Measurements from ENCODE around the gene BTBD9. TPM values are rescaled to one million over a fixed set of nuclear protein-coding genes. Genes with fewer than 3 reads are reported as not detected.
A peak's percentile ranks its signal among the peaks of the same experiment; 100 is the strongest.

BTBD9 gene
- total and polyA plus RNA-seq, 9 of the 15 experiments (the other 6 are each of a cell fraction or from before 2014, with no cell fraction given), result 0.08 to 1.6 (median 0.58) TPM

DNA sequence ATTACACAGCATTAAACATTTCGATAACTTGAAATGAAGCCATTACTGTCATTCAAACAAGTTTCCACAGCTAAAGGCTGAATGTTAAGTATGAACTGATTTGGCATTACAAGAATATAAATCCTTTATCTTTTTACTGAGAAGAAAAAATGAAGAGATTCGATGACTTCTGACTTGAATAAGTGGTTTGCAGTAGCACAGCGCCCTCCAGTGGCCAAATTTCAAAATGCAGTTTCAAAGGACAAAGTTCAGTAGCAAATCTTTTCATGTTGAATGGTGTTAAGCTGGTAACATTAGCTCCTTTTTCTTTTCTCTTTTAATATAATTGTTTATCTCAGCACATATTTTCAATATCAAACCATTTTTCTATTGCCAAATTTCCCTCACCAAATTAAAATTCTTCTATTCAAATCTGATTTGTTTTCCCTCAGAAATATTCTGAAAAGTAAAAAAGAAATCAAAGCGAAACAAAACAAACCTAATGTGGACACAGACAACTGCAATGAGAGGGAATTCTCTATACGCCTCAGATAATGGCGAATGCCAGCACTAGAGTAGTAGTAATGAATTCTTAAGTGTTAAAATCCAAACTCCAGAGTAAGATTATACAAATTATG lies 145.7 kb downstream of the BTBD9 start:
- CTCF ChIA-PET (ENCODE audit: low intra/inter-chr PET ratio), result interaction anchor here (0.7 to 1.1 kb wide), 2 partner anchors 177 to 261 kb away, joined by 3 read pairs; no protein-coding TSS in a partner anchor
- peak; percentile 91 for FAIRE-seq
- TF ChIP-seq, protein P1, sequence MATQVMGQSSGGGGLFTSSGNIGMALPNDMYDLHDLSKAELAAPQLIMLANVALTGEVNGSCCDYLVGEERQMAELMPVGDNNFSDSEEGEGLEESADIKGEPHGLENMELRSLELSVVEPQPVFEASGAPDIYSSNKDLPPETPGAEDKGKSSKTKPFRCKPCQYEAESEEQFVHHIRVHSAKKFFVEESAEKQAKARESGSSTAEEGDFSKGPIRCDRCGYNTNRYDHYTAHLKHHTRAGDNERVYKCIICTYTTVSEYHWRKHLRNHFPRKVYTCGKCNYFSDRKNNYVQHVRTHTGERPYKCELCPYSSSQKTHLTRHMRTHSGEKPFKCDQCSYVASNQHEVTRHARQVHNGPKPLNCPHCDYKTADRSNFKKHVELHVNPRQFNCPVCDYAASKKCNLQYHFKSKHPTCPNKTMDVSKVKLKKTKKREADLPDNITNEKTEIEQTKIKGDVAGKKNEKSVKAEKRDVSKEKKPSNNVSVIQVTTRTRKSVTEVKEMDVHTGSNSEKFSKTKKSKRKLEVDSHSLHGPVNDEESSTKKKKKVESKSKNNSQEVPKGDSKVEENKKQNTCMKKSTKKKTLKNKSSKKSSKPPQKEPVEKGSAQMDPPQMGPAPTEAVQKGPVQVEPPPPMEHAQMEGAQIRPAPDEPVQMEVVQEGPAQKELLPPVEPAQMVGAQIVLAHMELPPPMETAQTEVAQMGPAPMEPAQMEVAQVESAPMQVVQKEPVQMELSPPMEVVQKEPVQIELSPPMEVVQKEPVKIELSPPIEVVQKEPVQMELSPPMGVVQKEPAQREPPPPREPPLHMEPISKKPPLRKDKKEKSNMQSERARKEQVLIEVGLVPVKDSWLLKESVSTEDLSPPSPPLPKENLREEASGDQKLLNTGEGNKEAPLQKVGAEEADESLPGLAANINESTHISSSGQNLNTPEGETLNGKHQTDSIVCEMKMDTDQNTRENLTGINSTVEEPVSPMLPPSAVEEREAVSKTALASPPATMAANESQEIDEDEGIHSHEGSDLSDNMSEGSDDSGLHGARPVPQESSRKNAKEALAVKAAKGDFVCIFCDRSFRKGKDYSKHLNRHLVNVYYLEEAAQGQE (IDR thresholded peaks at IDR 0.05; ENCODE audit: borderline replicate concordance), result peak; percentile 79
- TF ChIP-seq, protein P1 (CRISPR knock-in tag; IDR thresholded peaks at IDR 0.05; ENCODE audit: low read depth), result no peak
- TF ChIP-seq ELF2 (CRISPR knock-in tag; IDR thresholded peaks at IDR 0.05) (no peak), HNRNPL (IDR thresholded peaks at IDR 0.05; ENCODE audit: low read depth, low read length) (no peak), ILF3 (IDR thresholded peaks at IDR 0.05; ENCODE audit: borderline replicate concordance) (0 out of 2 replicates have a peak, but pooled peaks have one; percentile 58), FOXM1 (IDR thresholded peaks at IDR 0.05; ENCODE audit: low read depth) (no peak), FOXM1 (CRISPR knock-in tag; IDR thresholded peaks at IDR 0.05; ENCODE audit: low read depth) (no peak), KLF13 (tag; IDR thresholded peaks at IDR 0.05; ENCODE audit: borderline replicate concordance, low read depth) (no peak), ARHGAP35 (IDR thresholded peaks at IDR 0.05; ENCODE audit: partially characterized antibody) (no peak), ZNF431 (CRISPR knock-in tag; IDR thresholded peaks at IDR 0.05) (no peak), MAFF (IDR thresholded peaks at IDR 0.05; ENCODE audit: low read length) (peak; percentile 2; the same call in 1 of the 2 replicates), JUND (IDR thresholded peaks at IDR 0.05; ENCODE audit: borderline replicate concordance, low read depth, low read length) (peak; percentile 20; the same call in 1 of the 2 replicates), JUND (tag; IDR thresholded peaks at IDR 0.05; ENCODE audit: borderline replicate concordance, low read depth, low read length) (no peak), ZNF324 (CRISPR knock-in tag; IDR thresholded peaks at IDR 0.05) (no peak), ZNF274 (IDR thresholded peaks at IDR 0.05; ENCODE audit: borderline replicate concordance, low read depth, low read length) (no peak), TBL1XR1 (IDR thresholded peaks at IDR 0.05; ENCODE audit: low read length in 2 of 2) (no peak)

More for the DNA sequence above, 145.7 kb downstream of the BTBD9 start:
- H3K4me1 ChIP-seq (replicated peaks in 1 of 2; ENCODE audit: control insufficient read depth in 2 of 2, insufficient read depth in 2 of 2, low read length in 2 of 2), result no peaks in the 10 kb centered on the region
- BruUV-seq (replicated peaks), result no TSS peak
- no peak overlapping the region for H3K27ac ChIP-seq (ENCODE audit: extremely low read depth, low read depth, low read length)
- intact Hi-C loops (cut with micrococcal nuclease), result loop anchor here (5.0 to 10.0 kb wide), 3 partner anchors 178 to 792 kb away; no protein-coding TSS in a partner anchor
- H3K9ac ChIP-seq (ENCODE audit: insufficient read depth in 1 of 2, low read depth in 2 of 2, low read length in 2 of 2), result no peak overlapping the region
- no peak overlapping the region for H3K4me2 ChIP-seq (ENCODE audit: insufficient read depth, low read length)
- peaks cover 0 to 8% of the 10 kb centered on the region in 2 experiments; a peak in 1 of 5 replicates for H3K27me3 ChIP-seq (ENCODE audit: control insufficient read depth in 2 of 2, insufficient read depth in 2 of 2, low read length in 2 of 2)
- DNase-seq (ENCODE audit: extremely low read depth in 1 of 4, low spot score in 3 of 4) (peak; percentile 39 to 83 (median 56)), ATAC-seq (peak; percentile 69)
- no peak overlapping the region for H2AFZ ChIP-seq (ENCODE audit: low read depth, low read length)
- H3K9me1 ChIP-seq (ENCODE audit: control insufficient read depth, insufficient read depth, low read length), result no peaks in the 10 kb centered on the region
- H3K36me3 ChIP-seq (ENCODE audit: control insufficient read depth, insufficient read depth, low read length), result no peaks in the 10 kb centered on the region
- no peaks in the 10 kb centered on the region for H3K79me2 ChIP-seq (ENCODE audit: control insufficient read depth, insufficient read depth, low read length)
- no peaks in the 10 kb centered on the region for H3K9me3 ChIP-seq (replicated peaks; ENCODE audit: control insufficient read depth, insufficient read depth, low read depth, low read length)
- 12% methylated on average over 6 of the region's 6 CpGs for WGBS (ENCODE audit: insufficient coverage, low coverage, missing lambda C conversion rate)
- POLR2A ChIA-PET, result interaction anchor here (0.8 kb wide), 1 partner anchor 15 kb away, joined by 4 read pairs; no protein-coding TSS in a partner anchor
- no peak overlapping the region for H3K4me3 ChIP-seq
- in situ Hi-C loops (cut with MboI), result loop anchor here (25.0 kb wide), 3 partner anchors 782 to 1482 kb away; partner anchors contain the start of genes FGD2 and RNF8
- no peaks in the 10 kb centered on the region for H4K20me1 ChIP-seq (replicated peaks; ENCODE audit: control insufficient read depth, insufficient read depth, low read length)
